Calu3 (cell line): Measurements from ENCODE around the gene SRA1. TPM values are rescaled to one million over a fixed set of nuclear protein-coding genes. Genes with fewer than 3 reads are reported as not detected.

Experiments used
- BruUV-seq: library from RNA; stranded (reverse); fragments of 400-500 nt; replicated peaks from 2 replicates; lab custom pipeline; 2021; lab: Mats Ljungman, UMichigan
- CTCF ChIA-PET: fragments of 300-600 bp; sonication (Branson Sonifier 250); formaldehyde crosslinking; loops from one replicate; lab custom pipeline; 2022; ENCODE audit warnings: antibody characterized with exemption; lab: Charles Lee
- DNase-seq: peaks from one replicate; pipeline ENCODE4 v3.0.0; 2022
- H3K27ac Mint-ChIP-seq: one replicate; pipeline ENCODE4 v1.8.0; 2022; ENCODE audit warnings: mixed read lengths; ENCODE audit not compliant: unreplicated experiment
- H3K27me3 Mint-ChIP-seq: one replicate; pipeline ENCODE4 v1.8.0; 2022; ENCODE audit warnings: mixed read lengths; ENCODE audit not compliant: unreplicated experiment
- H3K36me3 Mint-ChIP-seq: one replicate; pipeline ENCODE4 v1.8.0; 2022; ENCODE audit warnings: mild to moderate bottlenecking, moderate library complexity, mixed read lengths; ENCODE audit not compliant: insufficient read depth, unreplicated experiment
- H3K4me1 Mint-ChIP-seq: one replicate; pipeline ENCODE4 v1.8.0; 2022; ENCODE audit warnings: mild to moderate bottlenecking, low read depth, mixed read lengths; ENCODE audit not compliant: unreplicated experiment
- H3K4me3 Mint-ChIP-seq: one replicate; pipeline ENCODE4 v1.8.0; 2022; ENCODE audit warnings: mild to moderate bottlenecking, low read depth, moderate library complexity, mixed read lengths; ENCODE audit not compliant: unreplicated experiment
- H3K9me3 Mint-ChIP-seq: one replicate; pipeline ENCODE4 v1.8.0; 2022; ENCODE audit warnings: low read depth, mixed read lengths; ENCODE audit not compliant: unreplicated experiment
- CTCF ChIP-seq: fragments of 200-600 bp; IDR thresholded peaks from one replicate; pipeline ENCODE4 v1.8.0; 2022; ENCODE audit warnings: antibody characterized with exemption; ENCODE audit not compliant: unreplicated experiment
- intact Hi-C: fragments of 100-400 bp; cut with micrococcal nuclease; formaldehyde crosslinking; loops from one replicate; pipeline ENCODE4 v1.10.0; 2022; ENCODE audit not compliant: unreplicated experiment
- total RNA-seq: library from RNA; stranded (reverse); gene quantifications from 2 replicates; pipeline ENCODE4 v1.2.3, GENCODE V29; 2022

The SRA1 gene
- total RNA-seq, 1 experiment from 2014 or later, result 33.0 TPM

DNA sequence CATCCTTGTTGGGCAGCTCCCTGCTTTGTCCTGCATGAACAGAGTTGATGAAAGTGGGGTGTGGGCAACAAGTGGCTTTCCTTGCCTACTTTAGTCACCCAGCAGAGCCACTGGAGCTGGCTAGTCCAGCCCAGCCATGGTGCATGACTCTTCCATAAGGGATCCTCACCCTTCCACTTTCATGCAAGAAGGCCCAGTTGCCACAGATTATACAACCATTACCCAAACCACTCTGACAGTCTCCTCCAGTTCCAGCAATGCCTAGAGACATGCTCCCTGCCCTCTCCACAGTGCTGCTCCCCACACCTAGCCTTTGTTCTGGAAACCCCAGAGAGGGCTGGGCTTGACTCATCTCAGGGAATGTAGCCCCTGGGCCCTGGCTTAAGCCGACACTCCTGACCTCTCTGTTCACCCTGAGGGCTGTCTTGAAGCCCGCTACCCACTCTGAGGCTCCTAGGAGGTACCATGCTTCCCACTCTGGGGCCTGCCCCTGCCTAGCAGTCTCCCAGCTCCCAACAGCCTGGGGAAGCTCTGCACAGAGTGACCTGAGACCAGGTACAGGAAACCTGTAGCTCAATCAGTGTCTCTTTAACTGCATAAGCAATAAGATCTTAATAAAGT, 11.3 kb upstream of the SRA1 start:
- intact Hi-C loops, result no loop called here
- Mint-ChIP-seq H3K36me3 (peaks cover 31% of the 10 kb centered on the region), H3K4me1 (peaks cover 16% of the 10 kb centered on the region), H3K27me3 (no peaks in the 10 kb centered on the region), H3K4me3 (no peak overlapping the region), H3K27ac (no peak overlapping the region), H3K9me3 (no peaks in the 10 kb centered on the region)
- TSS peak; percentile 2 for BruUV-seq
- TF ChIP-seq CTCF, result no peak
- no peak for DNase-seq
- CTCF ChIA-PET, result no interaction called here

DNA sequence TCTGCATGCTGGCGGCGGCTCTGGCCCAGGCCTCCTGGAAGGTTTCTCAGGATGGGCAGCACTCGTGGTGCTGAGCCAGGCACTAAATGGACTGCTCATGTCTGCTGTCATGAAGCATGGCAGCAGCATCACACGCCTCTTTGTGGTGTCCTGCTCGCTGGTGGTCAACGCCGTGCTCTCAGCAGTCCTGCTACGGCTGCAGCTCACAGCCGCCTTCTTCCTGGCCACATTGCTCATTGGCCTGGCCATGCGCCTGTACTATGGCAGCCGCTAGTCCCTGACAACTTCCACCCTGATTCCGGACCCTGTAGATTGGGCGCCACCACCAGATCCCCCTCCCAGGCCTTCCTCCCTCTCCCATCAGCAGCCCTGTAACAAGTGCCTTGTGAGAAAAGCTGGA, 10.6 kb upstream of the SRA1 start:
- Mint-ChIP-seq H3K27me3 (no peaks in the 10 kb centered on the region), H3K36me3 (peaks cover 31% of the 10 kb centered on the region), H3K4me3 (no peak overlapping the region), H3K27ac (no peak overlapping the region), H3K4me1 (peaks cover 16% of the 10 kb centered on the region), H3K9me3 (no peaks in the 10 kb centered on the region)
- TF ChIP-seq CTCF, result no peak
- BruUV-seq, result no TSS peak
- intact Hi-C loops, result no loop called here
- DNase-seq, result no peak
- CTCF ChIA-PET, result no interaction called here

DNA sequence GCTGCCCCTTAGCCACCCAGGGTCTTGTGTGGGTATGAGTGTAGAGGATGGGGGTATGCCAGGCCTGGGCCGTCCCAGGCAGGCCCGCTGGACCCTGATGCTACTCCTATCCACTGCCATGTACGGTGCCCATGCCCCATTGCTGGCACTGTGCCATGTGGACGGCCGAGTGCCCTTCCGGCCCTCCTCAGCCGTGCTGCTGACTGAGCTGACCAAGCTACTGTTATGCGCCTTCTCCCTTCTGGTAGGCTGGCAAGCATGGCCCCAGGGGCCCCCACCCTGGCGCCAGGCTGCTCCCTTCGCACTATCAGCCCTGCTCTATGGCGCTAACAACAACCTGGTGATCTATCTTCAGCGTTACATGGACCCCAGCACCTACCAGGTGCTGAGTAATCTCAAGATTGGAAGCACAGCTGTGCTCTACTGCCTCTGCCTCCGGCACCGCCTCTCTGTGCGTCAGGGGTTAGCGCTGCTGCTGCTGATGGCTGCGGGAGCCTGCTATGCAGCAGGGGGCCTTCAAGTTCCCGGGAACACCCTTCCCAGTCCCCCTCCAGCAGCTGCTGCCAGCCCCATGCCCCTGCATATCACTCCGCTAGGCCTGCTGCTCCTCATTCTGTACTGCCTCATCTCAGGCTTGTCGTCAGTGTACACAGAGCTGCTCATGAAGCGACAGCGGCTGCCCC, 10.0 kb upstream of the SRA1 start:
- Mint-ChIP-seq H3K27me3 (no peaks in the 10 kb centered on the region), H3K27ac (no peak overlapping the region), H3K4me3 (peak overlapping the region; percentile 4), H3K36me3 (peaks cover 31% of the 10 kb centered on the region), H3K4me1 (peaks cover 16% of the 10 kb centered on the region), H3K9me3 (no peaks in the 10 kb centered on the region)
- intact Hi-C loops, result no loop called here
- TF ChIP-seq CTCF, result no peak
- no TSS peak for BruUV-seq
- DNase-seq, result no peak
- CTCF ChIA-PET, result no interaction called here

DNA sequence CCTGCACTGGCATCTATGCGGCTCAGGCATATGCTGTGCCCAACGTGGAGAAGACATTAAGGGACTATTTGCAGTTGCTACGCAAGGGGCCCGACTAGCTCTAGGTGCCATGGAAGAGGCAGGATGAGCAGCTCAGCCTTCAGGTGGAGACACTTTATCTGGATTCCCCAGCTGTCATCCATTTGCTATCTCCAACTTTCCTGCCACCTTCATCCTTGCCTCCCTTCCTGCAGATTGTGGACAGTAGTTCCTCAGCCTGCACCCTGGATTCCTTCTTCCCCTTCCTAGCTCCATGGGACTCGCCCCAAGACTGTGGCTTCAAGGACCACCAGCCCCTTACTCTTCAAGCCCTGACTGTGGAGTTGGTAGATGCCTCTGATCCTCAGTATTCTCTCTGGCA, 9.4 kb upstream of the SRA1 start:
- H3K4me1 Mint-ChIP-seq, result peaks cover 16% of the 10 kb centered on the region
- peak overlapping the region; percentile 4 for H3K4me3 Mint-ChIP-seq

More for the DNA sequence above, 9.4 kb upstream of the SRA1 start:
- no peak for TF ChIP-seq CTCF
- intact Hi-C loops, result no loop called here
- H3K27me3 Mint-ChIP-seq, result no peaks in the 10 kb centered on the region
- BruUV-seq, result no TSS peak
- H3K9me3 Mint-ChIP-seq, result no peaks in the 10 kb centered on the region
- no peak overlapping the region for H3K27ac Mint-ChIP-seq
- DNase-seq, result no peak
- peaks cover 31% of the 10 kb centered on the region for H3K36me3 Mint-ChIP-seq
- CTCF ChIA-PET, result no interaction called here
